ENCODE data around the gene PYROXD2.

DNA sequence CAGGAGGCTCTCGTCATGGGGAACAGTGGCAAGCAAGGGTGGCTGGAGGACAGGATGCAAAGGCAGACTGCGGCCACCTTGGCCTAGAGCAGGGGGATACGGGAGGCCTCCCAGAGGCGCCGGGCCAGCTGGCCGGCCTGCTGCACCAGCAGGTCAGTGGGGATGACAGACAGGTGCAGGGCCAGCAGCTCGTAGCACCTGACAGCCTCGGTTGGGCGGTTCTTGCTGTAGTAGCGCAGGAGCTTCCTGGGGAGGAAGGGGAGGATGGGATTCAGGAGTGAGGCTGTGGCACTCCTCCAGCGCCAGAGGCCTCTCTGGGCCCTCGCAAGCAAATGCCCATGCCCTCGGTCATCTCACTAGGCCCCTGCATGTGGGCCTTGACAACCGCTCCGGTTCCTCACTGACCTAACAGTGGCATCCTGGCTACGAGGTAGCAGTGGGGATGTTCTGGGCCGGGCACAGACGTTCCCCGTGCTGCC, 2.5 kb upstream of the PYROXD2 start:
- TF ChIP-seq, protein P1, sequence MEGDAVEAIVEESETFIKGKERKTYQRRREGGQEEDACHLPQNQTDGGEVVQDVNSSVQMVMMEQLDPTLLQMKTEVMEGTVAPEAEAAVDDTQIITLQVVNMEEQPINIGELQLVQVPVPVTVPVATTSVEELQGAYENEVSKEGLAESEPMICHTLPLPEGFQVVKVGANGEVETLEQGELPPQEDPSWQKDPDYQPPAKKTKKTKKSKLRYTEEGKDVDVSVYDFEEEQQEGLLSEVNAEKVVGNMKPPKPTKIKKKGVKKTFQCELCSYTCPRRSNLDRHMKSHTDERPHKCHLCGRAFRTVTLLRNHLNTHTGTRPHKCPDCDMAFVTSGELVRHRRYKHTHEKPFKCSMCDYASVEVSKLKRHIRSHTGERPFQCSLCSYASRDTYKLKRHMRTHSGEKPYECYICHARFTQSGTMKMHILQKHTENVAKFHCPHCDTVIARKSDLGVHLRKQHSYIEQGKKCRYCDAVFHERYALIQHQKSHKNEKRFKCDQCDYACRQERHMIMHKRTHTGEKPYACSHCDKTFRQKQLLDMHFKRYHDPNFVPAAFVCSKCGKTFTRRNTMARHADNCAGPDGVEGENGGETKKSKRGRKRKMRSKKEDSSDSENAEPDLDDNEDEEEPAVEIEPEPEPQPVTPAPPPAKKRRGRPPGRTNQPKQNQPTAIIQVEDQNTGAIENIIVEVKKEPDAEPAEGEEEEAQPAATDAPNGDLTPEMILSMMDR (conservative IDR thresholded peaks at IDR 0.05; ENCODE audit: low read length) = no peak
- TF ChIP-seq EZH2phosphoT487 (IDR thresholded peaks at IDR 0.05; ENCODE audit: borderline replicate concordance, low read depth, low read length) = no peak
